Adrenal gland (tissue), 12 donors: ENCODE measurements around the gene EPC1. TPM values are rescaled to one million over a fixed set of nuclear protein-coding genes. Genes with fewer than 3 reads are reported as not detected.
"Not testable (repeated sequence)": the region's sequence is repeated elsewhere in the genome, so short reads cannot be mapped to it uniquely, and the experiment has no call there.

ENCODE experiments used
- DNase-seq, 7 donors: peaks; one replicate each; pipeline ENCODE4 v3.0.0-alpha.2; 2019 to 2020
- H3K27ac ChIP-seq, 5 donors: fragments of 200-600 bp; sonication (generic) in 4 of 5; 1 replicate in 3 of 5; 2 replicates in 2 of 5; pipeline versions ENCODE4 v1.5.1 to v1.8.0; 2016 to 2020; ENCODE audit warnings: mild to moderate bottlenecking in 1 of 5
- H3K27me3 ChIP-seq: fragments of 200-600 bp; 2 replicates; pipeline ENCODE4 v1.8.0; 2021
- H3K36me3 ChIP-seq, 2 donors: fragments of 200-600 bp; replicated peaks in 1 of 2; 1 replicate in 1 of 2; 2 replicates in 1 of 2; pipeline versions ENCODE4 v1.5.1 to v1.8.0; 2018 to 2022
- H3K4me1 ChIP-seq, 2 donors: fragments of 200-600 bp; replicated peaks in 1 of 2; 1 replicate in 1 of 2; 2 replicates in 1 of 2; pipeline versions ENCODE4 v1.5.1 to v1.8.0; 2018 to 2021
- H3K4me3 ChIP-seq, 4 donors: fragments of 200-600 bp; sonication (generic) in 3 of 4; one replicate each; pipeline ENCODE4 v1.5.1; 2016 to 2018
- H3K9me3 ChIP-seq, 3 donors: fragments of 200-600 bp; sonication (generic) in 1 of 3; replicated peaks in 1 of 3; 1 replicate in 2 of 3; 2 replicates in 1 of 3; pipeline versions ENCODE4 v1.5.1 to v1.8.0; 2016 to 2021
- CTCF ChIP-seq, 6 experiments: fragments of 450-650 bp in 4 of 6; fragments of 200-600 bp in 2 of 6; sonication (generic) in 1 of 6; IDR thresholded peaks; 1 replicate in 5 of 6; 2 replicates in 1 of 6; pipeline versions ENCODE4 v1.5.1 to v1.8.0; 2016 to 2021; ENCODE audit warnings: antibody characterized with exemption in 6 of 6, mild to moderate bottlenecking in 2 of 6, moderate library complexity in 1 of 6
- POLR2A ChIP-seq, 2 donors: fragments of 450-650 bp; IDR thresholded peaks; one replicate each; pipeline ENCODE4 v1.6.1; 2017; ENCODE audit warnings: antibody characterized with exemption in 2 of 2, mild to moderate bottlenecking in 2 of 2, moderate library complexity in 1 of 2
- WGBS, 4 donors: extraction: QIAGEN DNeasy Blood & Tissue Kit in 2 of 4; methylation state at CpG; one replicate each; pipeline versions ENCODE4 v1.1.5 to v1.1.7; 2013 to 2017; 5-methylcytosine and 5-hydroxymethylcytosine counted together
- intact Hi-C, 2 donors: fragments of 100-400 bp; cut with DNase I; formaldehyde crosslinking; loops; one replicate each; pipeline versions ENCODE4 v1.14.1 to v1.15.0; 2022 to 2023
- polyA plus RNA-seq, 3 donors: library from polyadenylated mRNA; stranded (reverse); fragments of 200-250 nt in 2 of 3; fragments of 350-450 nt in 1 of 3; fragmentation: Illumina TruSeq in 1 of 3; extraction: RNeasy Lipid Tissue Mini Kit (QIAGEN cat#74804) in 1 of 3; gene quantifications; one replicate each; pipeline ENCODE4 v1.2.3, GENCODE V29; 2013 to 2014
- total RNA-seq, 9 donors: library from RNA; depleted of rRNA in 4 of 9; stranded (reverse); fragments of >200 nt in 4 of 9; fragments of 120-200 nt in 1 of 9; fragmentation: NEBNext Ultra II Directional in 1 of 9; extraction: Animal tissue kit (Norgen Biotek cat#: 25700) in 1 of 9; gene quantifications; one replicate each; pipeline versions ENCODE4 v1.1.0 to v1.2.4, GENCODE V29; 2013 to 2023
- donor health status: healthy with polysubstance abuse.
- donor health status: Bipolar disorder and iron deficiency.
- donor health status: DM: yes; HTN: yes; CAD: no.
- donor health status: DM: no; HTN: no; CAD: no.
- donor health status: DM: no; HTN: no; CAD: no.
- donor health status: DM: yes; HTN: yes; CAD: no.

The EPC1 gene
- total and polyA plus RNA-seq, 12 donors = 10.9 to 43.6 (median 24.4) TPM

- WGBS, 4 donors = 44 to 66% (median 49%) methylated on average over 2 of the region's 2 CpGs
- Histone ChIP-seq H3K9me3 (no peaks in the 10 kb centered on the region), H3K4me1 (no peaks in the 10 kb centered on the region), H3K36me3 (no peaks in the 10 kb centered on the region), H3K4me3 (no peak overlapping the region), H3K27me3 (no peaks in the 10 kb centered on the region), H3K27ac (no peak overlapping the region)
- DNase-seq = no peak
- intact Hi-C loops = no loop called here
- TF ChIP-seq CTCF (IDR thresholded peaks at IDR 0.05) = no peak
- TF ChIP-seq POLR2A (IDR thresholded peaks at IDR 0.05) = no peak
Measured at GRCh38 chr10:32227802-32228201, 119.2 kb downstream of the EPC1 start.

GRCh38 chr10:32226624-32227023 lies 120.3 kb downstream of the EPC1 start:
- Histone ChIP-seq H3K27ac (no peak overlapping the region), H3K4me3 (no peak overlapping the region), H3K27me3 (no peaks in the 10 kb centered on the region), H3K9me3 (no peaks in the 10 kb centered on the region), H3K36me3 (no peaks in the 10 kb centered on the region), H3K4me1 (no peaks in the 10 kb centered on the region)
- TF ChIP-seq CTCF (IDR thresholded peaks at IDR 0.05) (no peak), POLR2A (IDR thresholded peaks at IDR 0.05) (no peak)
- intact Hi-C loops = no loop called here
- 97 to 100% (median 100%) methylated on average over 1 of the region's 1 CpG for WGBS, 4 donors
- no peak for DNase-seq

- H3K4me1 ChIP-seq = no peaks in the 10 kb centered on the region
- WGBS, 4 donors = 81 to 89% (median 82%) methylated on average over 6 to 8 of the region's 8 CpGs
- TF ChIP-seq CTCF (IDR thresholded peaks at IDR 0.05) (no peak), POLR2A (IDR thresholded peaks at IDR 0.05) (no peak)
- no peaks in the 10 kb centered on the region for H3K27me3 ChIP-seq
- intact Hi-C loops = no loop called here
- no peak overlapping the region for H3K4me3 ChIP-seq
- H3K36me3 ChIP-seq = no peaks in the 10 kb centered on the region
- H3K27ac ChIP-seq = no peak overlapping the region
- DNase-seq = no peak
- no peaks in the 10 kb centered on the region for H3K9me3 ChIP-seq
Measured at GRCh38 chr10:32225976-32226375, 121.0 kb downstream of the EPC1 start.

- H3K36me3 ChIP-seq, H3K27ac ChIP-seq, intact Hi-C loops, H3K4me1 ChIP-seq, DNase-seq, H3K9me3 ChIP-seq, H3K27me3 ChIP-seq, H3K4me3 ChIP-seq: not testable (repeated sequence)
- WGBS, 4 donors = 87 to 90% (median 88%) methylated on average over 4 of the region's 4 CpGs
Measured at GRCh38 chr10:32222376-32222775, 124.6 kb downstream of the EPC1 start.

GRCh38 chr10:32219156-32219555 lies 127.8 kb downstream of the EPC1 start:
- H3K36me3 ChIP-seq, DNase-seq, H3K4me3 ChIP-seq, H3K27me3 ChIP-seq, intact Hi-C loops, H3K9me3 ChIP-seq, H3K4me1 ChIP-seq, H3K27ac ChIP-seq: not testable (repeated sequence)
- 87 to 91% (median 88%) methylated on average over 6 of the region's 6 CpGs for WGBS, 4 donors

- H3K36me3 ChIP-seq, DNase-seq, H3K27me3 ChIP-seq, H3K9me3 ChIP-seq, intact Hi-C loops, H3K4me3 ChIP-seq, H3K4me1 ChIP-seq, H3K27ac ChIP-seq: not testable (repeated sequence)
- 58 to 67% (median 64%) methylated on average over 5 of the region's 5 CpGs for WGBS, 4 donors
Measured at GRCh38 chr10:32218206-32219044, 128.5 kb downstream of the EPC1 start.
